NCI-H128 (cell line): ENCODE measurements around the gene RASD1.
"Not testable (repeated sequence)": the region's sequence is repeated elsewhere in the genome, so short reads cannot be mapped to it uniquely, and the experiment has no call there.

ENCODE experiments used
- DNase-seq: peaks from one replicate; lab custom pipeline; 2025; ENCODE audit not compliant: unreplicated experiment; lab: John Stamatoyannopoulos, UW

Gene RASD1

GRCh38 chr17:17499402-17500145 is 3.4 kb upstream of the RASD1 start:
- no peak for DNase-seq

DNA sequence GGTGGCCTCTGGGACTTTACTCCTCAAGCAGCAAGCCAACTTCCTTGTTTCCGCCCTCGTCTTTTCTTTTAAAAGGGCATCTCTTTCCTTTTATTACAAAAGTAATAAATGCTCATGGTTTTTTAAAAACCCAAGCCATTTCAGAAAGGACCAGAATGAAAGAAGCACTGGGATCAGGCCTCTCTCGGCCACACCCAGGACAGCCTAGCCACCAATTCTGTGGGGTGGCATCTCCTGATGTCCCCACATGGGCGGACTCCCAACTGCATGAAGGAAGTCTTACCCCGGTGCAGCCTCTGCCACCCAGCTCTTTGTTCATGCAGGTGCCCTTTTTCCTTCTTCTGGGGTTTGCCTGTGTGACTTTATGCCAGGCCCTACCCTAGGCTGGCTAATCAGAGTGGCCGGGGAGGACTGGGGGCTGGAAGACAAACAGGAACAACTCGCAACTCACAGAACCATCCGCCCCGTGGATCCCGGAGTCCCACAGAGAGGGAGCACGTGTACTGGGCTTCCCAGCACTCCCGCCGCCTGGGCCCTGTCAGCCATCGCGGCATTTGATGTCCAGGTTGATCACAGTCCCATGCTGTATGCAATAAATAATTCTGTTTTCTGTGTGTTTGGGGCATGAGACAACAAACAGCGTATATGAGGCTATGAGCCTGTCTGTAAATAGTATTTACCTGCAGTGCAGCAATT is 2.6 kb upstream of the RASD1 start:
- DNase-seq = no peak

DNA sequence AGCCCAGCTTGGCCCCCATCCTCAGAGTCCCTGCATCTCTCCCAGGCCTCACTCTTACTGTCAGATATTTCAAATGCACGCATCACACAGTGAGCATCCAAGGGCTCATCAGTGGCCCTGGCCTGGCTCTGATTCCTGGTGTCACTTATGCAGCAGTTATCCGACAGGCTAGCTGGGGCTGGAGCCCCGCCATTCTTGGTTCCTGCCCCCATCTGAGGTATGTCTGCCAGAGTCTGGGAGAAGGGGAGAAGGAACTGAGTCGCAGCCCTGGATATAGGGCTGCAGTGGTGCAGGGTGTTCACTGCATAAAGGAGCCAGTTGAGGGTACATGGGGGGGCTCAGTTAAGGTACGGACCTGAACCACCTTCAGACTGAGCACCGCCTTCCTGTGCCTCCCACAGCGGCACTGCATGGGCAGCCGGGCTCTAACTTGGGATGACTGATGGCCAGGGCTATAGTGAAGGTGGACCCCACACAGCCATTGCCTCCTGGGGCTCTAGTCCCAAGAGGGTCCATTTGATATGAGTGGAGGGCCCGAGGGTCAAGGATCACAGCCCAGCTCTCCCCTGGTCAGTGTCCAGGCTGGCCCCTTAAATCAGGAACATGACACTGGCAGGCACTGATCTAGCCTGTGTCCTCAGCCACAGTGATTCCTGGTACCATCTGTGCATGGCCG is 1.8 kb upstream of the RASD1 start:
- DNase-seq = no peak

DNA sequence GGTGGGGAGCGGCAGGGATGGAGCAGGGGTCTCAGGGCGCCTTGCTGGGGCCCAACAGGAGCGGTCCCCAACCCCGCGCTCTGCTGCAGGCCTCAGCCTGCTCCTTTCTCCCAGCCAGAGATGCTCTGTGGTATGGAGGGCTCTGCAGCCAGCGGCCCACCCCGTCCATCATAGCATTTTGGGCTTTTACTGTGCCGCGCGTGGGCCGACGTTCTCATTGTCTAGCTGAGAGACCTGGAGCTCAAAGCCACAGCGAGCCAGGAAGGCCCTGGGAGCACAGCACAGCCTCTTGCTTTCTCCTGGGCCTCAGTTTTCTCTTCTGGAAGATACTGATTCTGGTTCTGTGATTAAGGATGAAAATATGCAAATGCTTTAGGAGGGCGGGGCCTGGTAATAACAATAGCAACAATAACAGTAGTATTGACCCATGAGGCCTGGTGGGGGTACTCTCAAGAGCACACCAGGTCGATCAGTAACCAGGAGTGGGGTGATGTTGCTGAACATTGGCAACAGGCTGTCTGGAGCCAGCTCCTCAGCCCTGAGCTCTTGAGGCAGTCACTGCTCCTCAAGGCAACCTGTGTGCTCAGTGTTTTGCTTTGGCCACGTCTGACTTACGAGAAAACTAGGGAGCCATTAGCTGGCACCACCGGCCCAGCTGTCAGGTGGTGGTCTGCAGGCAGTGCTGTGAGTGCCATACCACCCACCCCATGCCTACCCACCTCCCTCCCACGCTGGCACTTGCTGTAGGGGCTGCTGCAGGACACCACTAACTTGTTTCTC is 1.1 kb upstream of the RASD1 start:
- DNase-seq = no peak

DNA sequence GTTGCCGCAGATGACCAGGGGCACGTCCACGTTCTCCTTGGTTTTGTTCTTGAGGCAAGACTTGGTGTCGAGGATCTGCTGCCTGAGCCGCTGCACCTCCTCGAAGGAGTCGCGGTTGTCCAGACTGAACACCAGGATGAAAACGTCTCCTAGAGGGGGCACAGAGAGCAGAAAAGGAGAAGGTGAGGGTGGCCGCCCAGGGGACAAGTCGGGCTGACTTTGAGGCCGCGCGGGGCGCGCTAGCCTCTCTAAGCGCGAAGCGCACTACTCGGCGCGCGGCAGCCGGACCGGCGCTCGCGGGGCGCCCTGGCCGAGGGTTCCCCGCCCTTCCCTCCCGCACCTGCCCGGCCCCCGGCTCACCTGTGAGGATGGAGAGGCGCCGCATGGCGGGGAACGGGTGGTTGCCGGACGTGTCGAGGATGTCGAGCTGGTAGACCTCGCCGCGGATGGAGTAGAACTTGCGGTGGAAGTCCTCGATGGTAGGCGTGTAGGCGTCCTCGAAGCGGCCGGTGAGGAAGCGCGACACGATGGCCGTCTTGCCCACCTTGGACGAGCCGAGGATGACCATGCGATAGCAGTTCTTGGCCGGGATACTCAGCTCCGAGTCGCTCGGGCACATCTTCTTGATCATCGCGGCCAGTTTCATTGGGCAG is 533 bp downstream of the RASD1 start:
- DNase-seq = no peak

- no peak for DNase-seq
Observed at GRCh38 chr17:17494870-17495535, 1.2 kb downstream of the RASD1 start.

DNA sequence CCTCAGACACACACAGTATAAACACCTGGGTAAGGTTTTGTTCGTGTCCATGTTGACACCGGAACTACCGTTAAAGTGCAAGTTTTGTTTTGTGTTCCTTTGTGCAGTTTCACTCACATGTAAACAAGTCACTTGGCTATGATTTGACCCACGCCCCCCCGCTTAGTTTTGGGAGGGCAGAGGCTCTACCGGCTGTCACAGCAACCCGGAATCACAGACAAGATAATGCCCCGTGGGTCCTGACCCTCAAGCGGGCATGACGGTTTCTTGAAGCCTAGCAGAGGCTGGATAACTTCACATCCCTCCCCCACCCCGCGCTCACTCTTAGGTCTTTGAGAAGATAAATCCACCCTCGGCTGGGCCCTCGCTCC is 1.7 kb downstream of the RASD1 start:
- no peak for DNase-seq

DNA sequence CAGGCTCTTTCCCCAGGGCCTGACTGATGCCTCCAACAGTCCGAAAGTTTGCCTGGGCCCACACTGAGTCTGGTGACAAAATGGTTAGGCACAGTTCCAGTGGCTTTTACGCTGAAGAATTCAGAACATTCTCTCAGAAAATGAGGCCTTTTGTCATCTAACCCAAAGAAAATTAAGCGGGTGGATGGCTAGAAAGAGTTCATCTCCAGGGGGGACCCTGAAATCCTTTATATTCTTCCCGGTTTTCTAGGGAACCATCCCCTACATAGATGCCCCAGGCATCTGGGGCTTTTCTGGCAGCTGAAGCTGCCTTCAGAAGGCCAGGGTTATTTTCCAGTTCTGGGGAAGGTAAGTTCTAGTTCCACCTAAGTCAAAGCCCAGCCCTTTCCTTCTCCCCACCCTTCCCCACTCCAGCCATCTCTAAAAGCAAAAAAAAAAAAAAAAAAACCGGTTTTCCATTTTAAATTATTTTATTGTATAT is 2.2 kb downstream of the RASD1 start:
- no peak for DNase-seq

DNA sequence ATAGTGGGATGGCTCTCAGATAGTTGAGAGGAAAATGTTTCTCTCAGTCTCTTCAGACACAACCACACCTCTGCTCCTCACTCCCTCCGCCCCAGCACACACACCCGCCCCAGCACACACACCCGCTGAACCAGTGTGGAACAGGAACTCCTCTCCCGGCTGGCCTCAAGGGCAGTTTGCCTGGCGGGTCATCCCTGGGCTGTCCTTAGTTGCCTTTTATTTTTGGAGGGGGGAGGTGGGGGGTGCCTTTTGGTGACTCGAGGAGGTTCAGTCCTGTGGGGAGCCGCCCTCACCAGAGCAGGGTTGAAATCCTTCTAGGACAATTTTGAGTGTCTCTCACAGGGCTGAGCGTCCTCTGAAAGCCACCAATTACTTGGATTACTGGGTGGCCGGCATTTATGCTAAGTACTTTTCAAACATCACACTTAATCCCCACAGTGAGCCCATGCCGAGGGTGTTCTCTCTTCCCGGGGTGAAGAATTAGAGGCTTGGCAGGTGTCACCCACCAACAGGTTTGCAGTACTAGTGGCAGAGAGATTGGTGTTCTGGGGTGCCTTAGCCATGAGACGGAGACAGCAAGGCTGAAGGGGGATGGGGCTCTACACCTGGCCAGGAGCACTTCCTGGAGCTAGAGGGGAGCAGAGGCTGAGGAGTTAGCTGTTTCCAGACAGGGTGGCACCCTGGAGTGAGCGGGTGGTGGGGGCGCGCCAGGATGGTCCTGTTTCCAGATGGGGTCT is 2.8 kb downstream of the RASD1 start:
- no peak for DNase-seq

DNA sequence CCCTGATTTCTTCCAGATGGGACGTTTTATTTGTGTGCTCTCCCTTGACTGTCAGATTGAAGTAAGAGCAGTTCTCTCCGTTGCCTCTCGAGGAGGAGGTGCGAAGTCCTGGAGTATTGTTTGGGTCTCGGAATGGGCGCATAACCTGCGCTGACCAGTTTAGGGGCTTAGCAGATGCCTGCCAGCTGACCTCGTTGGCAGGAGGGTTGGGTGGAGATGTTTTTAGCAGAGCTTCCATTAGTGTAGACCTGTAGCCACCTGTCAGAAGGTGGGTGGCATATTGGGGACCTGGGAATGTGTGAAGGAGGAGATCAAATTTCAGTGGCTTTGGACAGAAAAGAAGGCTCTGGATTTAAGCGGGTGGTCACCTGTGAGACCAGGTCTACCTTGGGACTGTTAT is 3.6 kb downstream of the RASD1 start:
- no peak for DNase-seq

DNA sequence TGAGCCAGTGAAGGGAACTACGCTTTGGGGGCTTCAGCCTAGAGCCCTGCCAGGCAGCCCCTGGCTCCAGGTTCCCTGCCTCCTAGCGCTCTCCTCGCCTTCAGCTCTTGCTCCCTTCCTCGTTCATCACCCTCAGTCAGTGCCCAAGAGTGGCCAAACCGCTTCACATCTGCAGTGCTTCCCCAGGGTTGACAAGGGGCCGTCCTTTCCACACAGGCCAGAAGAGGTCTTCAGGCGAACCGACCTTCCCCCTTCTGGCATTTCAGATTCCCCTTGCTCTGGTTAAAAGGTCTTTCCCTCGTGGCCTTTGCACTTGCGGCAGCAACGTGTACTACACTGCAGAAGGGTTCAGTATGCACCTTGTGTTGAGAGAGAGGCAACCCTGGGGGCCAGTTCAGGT is 4.1 kb downstream of the RASD1 start:
- DNase-seq = no peak

GRCh38 chr17:17491546-17491988 is 4.6 kb downstream of the RASD1 start:
- no peak for DNase-seq

DNA sequence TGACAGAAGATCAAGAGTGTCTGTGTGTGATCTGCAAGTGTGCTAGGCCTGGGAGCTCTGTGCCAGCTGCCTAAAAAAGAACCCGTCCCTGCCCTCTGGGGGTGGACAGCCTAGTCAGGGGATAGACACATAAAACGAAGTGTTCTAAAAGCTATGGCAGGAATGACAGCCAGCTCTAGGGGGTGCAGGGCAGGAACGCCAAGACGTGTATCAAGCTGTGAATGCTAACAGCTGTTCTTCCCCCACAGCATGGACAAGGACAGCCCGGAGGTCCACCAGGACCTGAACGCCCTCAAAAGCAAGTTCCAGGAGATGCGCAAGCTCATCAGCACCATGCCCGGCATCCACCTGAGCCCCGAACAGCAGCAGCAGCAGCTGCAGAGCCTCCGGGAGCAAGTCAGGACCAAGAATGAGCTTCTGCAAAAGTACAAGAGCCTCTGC is 5.1 kb downstream of the RASD1 start:
- DNase-seq = no peak

DNA sequence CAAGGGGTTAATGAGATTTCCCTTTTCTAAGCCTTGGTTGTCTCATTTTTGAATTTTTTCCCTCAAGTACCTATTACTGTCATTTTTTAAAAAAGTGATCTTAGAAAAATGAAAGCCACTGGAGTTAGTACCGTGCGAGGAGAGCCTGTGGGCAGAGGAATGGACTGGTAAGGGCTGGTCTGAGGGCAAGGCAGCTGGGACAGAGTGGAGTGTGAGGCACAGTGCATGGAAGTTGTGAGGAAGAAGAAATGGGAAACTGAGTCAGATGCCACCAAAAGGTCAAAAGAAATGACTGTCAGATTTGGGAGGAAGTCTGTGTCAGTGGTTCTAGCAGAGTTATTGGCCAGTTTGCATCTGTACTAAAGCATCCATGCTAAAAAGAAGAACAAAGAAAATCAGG is 8.2 kb downstream of the RASD1 start:
- no peak for DNase-seq

DNA sequence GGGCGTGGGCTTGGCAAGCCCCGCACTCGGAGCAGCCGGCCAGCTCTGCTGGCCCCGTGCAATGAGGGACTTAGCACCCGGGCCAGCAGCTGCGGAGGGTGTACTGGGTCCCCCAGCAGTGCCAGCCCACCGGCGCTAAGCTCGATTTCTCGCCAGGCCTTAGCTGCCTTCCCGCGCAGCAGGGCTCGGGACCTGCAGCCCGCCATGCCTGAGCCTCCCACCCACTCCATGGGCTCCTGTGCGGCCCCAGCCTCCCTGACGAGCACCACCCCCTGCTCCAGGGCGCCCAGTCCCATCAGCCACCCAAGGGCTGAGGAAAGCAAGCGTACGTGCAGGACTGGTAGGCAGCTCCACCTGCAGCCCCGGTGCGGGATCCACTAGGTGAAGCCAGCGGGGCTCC is 9.8 kb downstream of the RASD1 start:
- DNase-seq = not testable (repeated sequence)

DNA sequence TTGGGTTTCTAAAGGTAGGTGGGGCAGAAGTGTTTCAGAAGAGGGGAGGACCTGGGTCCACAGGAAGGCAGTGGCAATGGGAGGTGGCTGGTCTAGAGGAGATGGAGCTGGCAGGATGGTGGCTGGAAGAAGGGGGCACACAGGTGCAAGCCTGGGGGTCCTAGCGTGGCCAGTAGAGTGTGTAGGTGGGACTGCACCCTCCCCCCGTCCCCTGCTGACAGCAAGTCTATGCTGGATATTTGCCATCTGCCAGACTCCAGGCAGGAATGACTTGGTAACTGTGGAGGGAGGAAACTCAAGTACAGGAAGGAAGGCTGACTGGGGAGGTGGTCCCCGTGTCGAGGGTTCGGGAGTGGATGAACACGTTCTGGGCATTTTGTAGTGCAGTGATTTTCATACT is 10.8 kb downstream of the RASD1 start:
- no peak for DNase-seq

- no peak for DNase-seq
Observed at GRCh38 chr17:17484451-17484899, 11.7 kb downstream of the RASD1 start.

DNA sequence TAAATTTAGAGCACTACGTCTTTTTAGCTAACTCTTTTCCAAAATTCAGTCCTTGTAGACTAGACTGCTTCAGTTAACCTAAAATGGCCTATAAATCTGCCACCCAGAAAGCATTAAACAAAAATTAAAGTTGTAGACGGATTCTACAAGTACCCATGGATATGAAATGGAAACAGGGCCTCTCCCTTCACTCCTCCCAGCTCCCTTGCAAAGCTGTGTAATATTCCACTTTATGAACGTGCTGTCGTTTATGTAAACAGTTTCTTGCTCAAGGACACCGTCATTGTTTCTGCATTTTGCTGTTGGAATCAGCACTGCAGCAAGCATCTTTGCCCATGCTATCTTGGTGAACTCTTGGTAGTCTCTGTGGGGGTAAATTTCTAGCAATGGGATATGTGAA is 14.3 kb downstream of the RASD1 start:
- DNase-seq = no peak

DNA sequence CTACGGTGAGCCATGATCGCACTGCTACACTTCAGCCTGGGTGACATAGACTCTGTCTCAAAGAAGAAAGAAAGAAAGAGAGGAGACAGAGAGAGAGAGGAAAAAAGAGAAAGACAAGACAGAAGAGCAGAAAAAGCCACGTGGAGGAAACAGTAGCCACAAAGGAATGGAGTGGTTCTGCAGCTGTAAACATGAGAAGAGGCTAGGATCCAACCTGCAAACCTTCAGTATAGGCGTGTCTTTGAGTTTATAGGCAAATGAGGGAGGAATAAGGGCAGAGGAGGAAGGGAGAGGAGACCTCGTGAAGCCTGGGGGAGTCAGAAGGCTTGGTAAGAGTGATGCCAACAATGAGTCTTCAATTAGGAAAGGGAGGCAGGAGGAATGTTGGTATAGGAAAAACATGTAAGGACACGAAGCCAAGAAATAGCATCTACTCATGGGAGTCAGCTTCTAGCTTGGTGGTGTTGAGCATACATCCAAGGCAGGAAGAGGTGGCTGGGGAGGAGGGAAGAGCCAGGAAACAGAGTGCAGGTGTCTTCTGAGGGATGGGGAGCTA is 15.5 kb downstream of the RASD1 start:
- no peak for DNase-seq
